Stimulated activated CD8-positive, alpha-beta memory T cell treated with anti-CD3 and anti-CD28 coated beads, Interleukin-15, amount 100 ng/mL, for 4 hours (primary cell): ENCODE data around the gene CPLANE2.
A peak's percentile ranks its signal among the peaks of the same experiment; 100 is the strongest.

ENCODE experiments used
- DNase-seq, 2 donors: peaks; one replicate each; pipeline ENCODE4 v3.0.0-alpha.2; 2020; ENCODE audit warnings: low read depth in 2 of 2

Gene CPLANE2

GRCh38 chr1:16189921-16190621 lies 46.9 kb downstream of the CPLANE2 start:
- no peak for DNase-seq

- no peak for DNase-seq
Observed at GRCh38 chr1:16189003-16189402, 48.0 kb downstream of the CPLANE2 start.

GRCh38 chr1:16187748-16188401 lies 49.1 kb downstream of the CPLANE2 start:
- DNase-seq = peak; percentile 36 to 48

DNA sequence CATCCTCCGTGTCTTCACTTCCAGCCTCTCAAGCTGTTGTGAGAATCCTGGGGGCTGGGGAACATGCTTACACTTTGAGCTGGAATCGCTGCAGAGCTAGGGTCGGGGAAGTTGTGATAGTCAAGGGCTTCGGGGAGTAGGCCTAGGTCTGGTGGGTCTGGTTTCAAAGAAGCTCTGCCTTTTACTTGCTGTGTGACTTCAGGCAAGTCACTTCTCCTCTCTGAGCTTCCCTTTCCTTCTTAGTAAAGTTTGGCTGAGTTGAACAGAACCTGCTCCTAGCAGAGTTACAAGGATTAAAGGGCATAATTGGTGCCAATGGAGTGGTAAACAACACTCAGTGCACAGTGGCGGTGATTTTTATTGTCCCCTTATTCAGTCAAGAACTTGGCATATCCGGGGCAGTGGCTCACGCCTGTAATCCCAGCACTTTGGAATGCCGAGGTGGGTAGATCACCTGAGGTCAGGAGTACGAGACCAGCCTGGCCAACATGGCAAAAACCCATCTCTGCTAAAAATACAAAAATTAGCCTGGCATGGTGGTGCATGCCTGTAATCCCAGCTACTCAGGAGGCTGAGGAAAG lies 50.2 kb downstream of the CPLANE2 start:
- DNase-seq = no peak

DNA sequence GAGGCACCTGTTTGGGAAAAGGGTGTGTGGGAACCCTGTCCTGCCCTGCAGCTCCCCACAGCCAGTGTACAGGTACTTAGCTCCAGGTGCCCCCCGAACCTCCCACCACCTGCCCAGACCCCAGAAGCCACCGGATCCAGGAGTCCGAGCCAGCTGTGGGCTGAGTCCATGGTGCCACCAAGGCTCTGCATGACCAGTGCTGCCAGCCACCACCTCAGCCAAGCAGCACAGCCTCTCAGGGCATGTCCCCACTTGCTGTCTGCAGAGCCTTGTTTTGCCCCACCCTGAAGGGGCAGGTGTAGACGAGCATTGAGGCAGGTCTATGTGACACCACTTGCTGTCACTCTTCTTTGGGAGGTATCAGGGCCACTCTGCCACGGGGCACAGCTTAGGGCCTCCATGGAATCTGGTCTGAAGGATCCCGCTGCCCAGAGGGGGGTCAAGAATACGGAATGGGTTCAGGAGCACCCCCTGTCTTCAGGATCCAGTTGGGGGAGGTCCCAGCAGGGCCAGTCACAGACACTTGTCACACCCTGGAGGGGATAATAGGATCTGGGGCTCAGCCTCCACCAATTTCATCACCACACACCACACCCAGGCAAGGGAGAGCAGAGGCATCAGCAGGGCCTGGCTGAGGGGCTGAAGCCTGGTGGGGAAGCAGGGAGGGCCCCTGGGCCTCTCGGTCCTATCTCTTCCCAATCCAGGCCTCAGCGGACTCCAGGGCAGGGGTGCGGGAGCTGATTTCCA lies 52.3 kb downstream of the CPLANE2 start:
- DNase-seq = no peak

DNA sequence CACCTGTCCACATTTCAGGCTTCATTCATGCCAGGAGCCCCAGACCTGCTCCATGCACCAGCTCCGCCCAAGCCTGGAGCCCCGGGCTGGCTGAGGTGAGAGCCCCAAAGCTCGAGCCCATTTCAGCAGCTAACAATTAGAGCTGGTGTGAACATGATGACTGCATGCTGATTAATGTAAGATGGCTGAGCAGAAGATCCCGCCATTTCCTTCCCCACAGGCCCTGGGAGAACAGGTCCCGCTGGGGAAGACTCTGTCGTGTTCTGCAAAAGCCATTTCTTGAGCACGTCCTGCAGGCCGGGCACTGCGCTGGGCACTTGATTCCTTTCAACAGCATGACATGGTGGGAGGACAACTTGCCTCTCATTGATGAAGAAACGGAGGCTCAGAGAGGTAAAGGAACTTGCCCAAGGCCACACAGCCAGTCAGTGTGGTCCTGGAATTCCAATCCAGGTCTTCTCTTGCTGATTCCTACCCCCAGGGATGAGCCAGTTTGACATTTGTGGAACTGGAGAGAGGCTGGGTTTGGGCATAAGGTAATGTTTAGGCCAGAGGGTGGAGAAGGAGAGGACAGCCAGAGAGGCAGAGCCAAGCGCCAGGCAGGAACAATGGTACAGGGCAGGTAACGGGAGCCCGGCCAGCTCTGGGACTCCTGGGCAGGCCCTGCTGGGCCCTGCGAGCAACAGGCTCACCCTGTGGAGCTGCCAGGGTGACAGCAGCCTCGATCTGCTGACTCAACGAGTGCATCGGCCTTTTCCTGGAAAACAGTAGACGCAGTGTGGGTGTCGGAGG lies 53.0 kb downstream of the CPLANE2 start:
- DNase-seq = no peak

GRCh38 chr1:16183179-16183578 lies 53.8 kb downstream of the CPLANE2 start:
- no peak for DNase-seq

GRCh38 chr1:16181887-16182719 lies 54.9 kb downstream of the CPLANE2 start:
- DNase-seq = no peak
